ENCODE data around the gene SLC9A8. TPM values are rescaled to one million over a fixed set of nuclear protein-coding genes. Genes with fewer than 3 reads are reported as not detected.

Gene SLC9A8
- total and polyA plus RNA-seq, 2 of the 8 experiments (the other 6 are each of a cell fraction or from before 2014, with no cell fraction given): 3.2 to 6.2 TPM

GRCh38 chr20:49824206-49824605 is 11.6 kb downstream of the SLC9A8 start (continued):
- TF ChIP-seq CHD7 (IDR thresholded peaks at IDR 0.05; ENCODE audit: insufficient replicate concordance, low read length) (no peak), SUZ12 (IDR thresholded peaks at IDR 0.05; ENCODE audit: low read length) (no peak), CHD2 (IDR thresholded peaks at IDR 0.05; ENCODE audit: low read length) (no peak), POU5F1 (IDR thresholded peaks at IDR 0.05; ENCODE audit: low read depth, low read length) (no peak)

Data from H1 (cell line).